Bronchial epithelial cell (primary cell): ENCODE measurements around the gene CCDC187. TPM values are rescaled to one million over a fixed set of nuclear protein-coding genes. Genes with fewer than 3 reads are reported as not detected.

Experiments used
- DNase-seq: peaks from one replicate; pipeline ENCODE4 v3.0.0-alpha.2; 2010; ENCODE audit warnings: low read depth
- FAIRE-seq: peaks from 2 replicates; lab custom pipeline; 2011; peaks lifted over from hg19 to GRCh38; lab: Jason Lieb, UNC
- H3K27me3 ChIP-seq: 2 replicates; pipeline ENCODE4 v1.5.1; 2011; ENCODE audit warnings: low read length; ENCODE audit not compliant: control insufficient read depth, insufficient read depth
- H3K36me3 ChIP-seq: 2 replicates; pipeline ENCODE4 v1.5.1; 2011; ENCODE audit warnings: low read length; ENCODE audit not compliant: control insufficient read depth, insufficient read depth
- H3K4me3 ChIP-seq: 2 replicates; pipeline ENCODE4 v1.5.1; 2011; ENCODE audit warnings: mild to moderate bottlenecking, low read depth, low read length, control low read depth
- total RNA-seq: library from RNA; depleted of rRNA; stranded (reverse); fragments of >200 nt; gene quantifications from 2 replicates; pipeline ENCODE4 v1.2.1, GENCODE V29; 2014
- TF ChIP-seq, protein P1 (sequence below): IDR thresholded peaks from 2 replicates; pipeline ENCODE4 v1.5.1; 2011; ENCODE audit warnings: mild to moderate bottlenecking, moderate library complexity, low read length, control low read depth, inconsistent platforms; ENCODE audit not compliant: insufficient read depth, severe bottlenecking

CCDC187 gene
- total RNA-seq, 1 donor from 2014 or later = not detected

DNA sequence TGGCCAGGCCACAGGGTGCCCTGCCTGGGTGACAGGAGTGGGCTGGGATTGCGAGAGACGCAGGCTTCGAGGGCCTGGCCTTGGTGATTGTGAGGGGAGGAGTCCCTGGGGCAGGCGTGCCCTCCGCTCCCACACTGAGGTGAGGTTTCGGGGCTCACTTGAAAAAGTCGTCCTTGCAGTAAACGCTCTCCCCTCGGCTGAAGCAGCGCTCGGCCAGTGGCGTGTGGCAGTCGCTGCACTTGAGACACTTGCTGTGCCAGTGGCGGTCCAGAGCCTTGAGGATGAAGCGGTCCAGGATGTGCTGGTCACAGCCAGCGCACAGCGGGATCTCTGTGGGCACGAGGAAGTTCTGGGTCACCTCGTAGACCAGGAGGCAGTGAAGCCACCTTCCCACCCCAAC, 103.5 kb downstream of the CCDC187 start:
- peaks cover 73% of the 10 kb centered on the region for H3K27me3 ChIP-seq
- no peak for DNase-seq
- H3K36me3 ChIP-seq = no peaks in the 10 kb centered on the region
- H3K4me3 ChIP-seq = no peak overlapping the region
- TF ChIP-seq, protein P1, sequence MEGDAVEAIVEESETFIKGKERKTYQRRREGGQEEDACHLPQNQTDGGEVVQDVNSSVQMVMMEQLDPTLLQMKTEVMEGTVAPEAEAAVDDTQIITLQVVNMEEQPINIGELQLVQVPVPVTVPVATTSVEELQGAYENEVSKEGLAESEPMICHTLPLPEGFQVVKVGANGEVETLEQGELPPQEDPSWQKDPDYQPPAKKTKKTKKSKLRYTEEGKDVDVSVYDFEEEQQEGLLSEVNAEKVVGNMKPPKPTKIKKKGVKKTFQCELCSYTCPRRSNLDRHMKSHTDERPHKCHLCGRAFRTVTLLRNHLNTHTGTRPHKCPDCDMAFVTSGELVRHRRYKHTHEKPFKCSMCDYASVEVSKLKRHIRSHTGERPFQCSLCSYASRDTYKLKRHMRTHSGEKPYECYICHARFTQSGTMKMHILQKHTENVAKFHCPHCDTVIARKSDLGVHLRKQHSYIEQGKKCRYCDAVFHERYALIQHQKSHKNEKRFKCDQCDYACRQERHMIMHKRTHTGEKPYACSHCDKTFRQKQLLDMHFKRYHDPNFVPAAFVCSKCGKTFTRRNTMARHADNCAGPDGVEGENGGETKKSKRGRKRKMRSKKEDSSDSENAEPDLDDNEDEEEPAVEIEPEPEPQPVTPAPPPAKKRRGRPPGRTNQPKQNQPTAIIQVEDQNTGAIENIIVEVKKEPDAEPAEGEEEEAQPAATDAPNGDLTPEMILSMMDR = no peak
- FAIRE-seq = no peak

Other genes starting within 250 kb of the CCDC187 start
- gene NACC2, start 208.8 kb downstream of the CCDC187 start, total RNA-seq = 7.6 and 14.0 TPM in 2 replicates
- 67.9 and 78.2 TPM in 2 replicates for gene TMEM250, start 185.2 kb downstream of the CCDC187 start, total RNA-seq
- not detected in 2 replicates for gene LHX3, start 99.0 kb downstream of the CCDC187 start, total RNA-seq
- gene QSOX2, start 58.3 kb downstream of the CCDC187 start, total RNA-seq = 10.6 and 12.1 TPM in 2 replicates
- 12.3 and 13.4 TPM in 2 replicates for gene GPSM1, start 23.4 kb upstream of the CCDC187 start, total RNA-seq
- gene DNLZ, start 59.6 kb upstream of the CCDC187 start, total RNA-seq = 14.5 and 17.4 TPM in 2 replicates
- gene CARD9, start 69.6 kb upstream of the CCDC187 start, total RNA-seq = 0.51 and 0.53 TPM in 2 replicates
- 3.7 and 3.8 TPM in 2 replicates for gene SNAPC4, start 96.1 kb upstream of the CCDC187 start, total RNA-seq
- 48.9 and 89.0 TPM in 2 replicates for gene ENTR1, start 106.5 kb upstream of the CCDC187 start, total RNA-seq
- 39.2 and 43.2 TPM in 2 replicates for gene PMPCA, start 106.6 kb upstream of the CCDC187 start, total RNA-seq
- gene INPP5E, start 135.8 kb upstream of the CCDC187 start, total RNA-seq = 2.4 and 3.1 TPM in 2 replicates
- gene SEC16A, start 178.9 kb upstream of the CCDC187 start, total RNA-seq = 13.7 and 20.5 TPM in 2 replicates
- gene NOTCH1, start 242.0 kb upstream of the CCDC187 start, total RNA-seq = 70.0 and 90.4 TPM in 2 replicates